Measurements from ENCODE around the gene ZEB2.

The ZEB2 gene

GRCh38 chr2:144437636-144438035 is 82.3 kb downstream of the ZEB2 start:
- in situ Hi-C loops (cut with HindIII; ENCODE audit: low pct_ligation_motif_present, low sequenced_read_pairs) = no loop called here
- Histone ChIP-seq H3K4me3 (ENCODE audit: low read depth, low read length) (no peak overlapping the region), H3K27me3 (replicated peaks) (no peaks in the 10 kb centered on the region), H3K36me3 (replicated peaks) (no peaks in the 10 kb centered on the region), H3K27ac (no peak overlapping the region)
- DNase-seq = no peak
- no peak for TF ChIP-seq CTCF (IDR thresholded peaks at IDR 0.05; ENCODE audit: low read depth, low read length, missing control alignments)

- in situ Hi-C loops (cut with HindIII; ENCODE audit: low pct_ligation_motif_present, low sequenced_read_pairs) = no loop called here
- TF ChIP-seq CTCF (IDR thresholded peaks at IDR 0.05; ENCODE audit: low read depth, low read length, missing control alignments) = no peak
- H3K27ac ChIP-seq = no peak overlapping the region
- DNase-seq = no peak
- H3K4me3 ChIP-seq (ENCODE audit: low read depth, low read length) = no peak overlapping the region
- H3K27me3 ChIP-seq (replicated peaks) = no peaks in the 10 kb centered on the region
- peaks cover 2% of the 10 kb centered on the region for H3K36me3 ChIP-seq (replicated peaks)
These were observed 85.3 kb downstream of the ZEB2 start for GRCh38 chr2:144434425-144435222.

GRCh38 chr2:144432921-144433320 is 87.0 kb downstream of the ZEB2 start:
- Histone ChIP-seq H3K36me3 (replicated peaks) (peaks cover 8% of the 10 kb centered on the region), H3K27ac (no peak overlapping the region), H3K27me3 (replicated peaks) (no peaks in the 10 kb centered on the region), H3K4me3 (ENCODE audit: low read depth, low read length) (no peak overlapping the region)
- in situ Hi-C loops (cut with HindIII; ENCODE audit: low pct_ligation_motif_present, low sequenced_read_pairs) = no loop called here
- no peak for TF ChIP-seq CTCF (IDR thresholded peaks at IDR 0.05; ENCODE audit: low read depth, low read length, missing control alignments)
- DNase-seq = no peak

GRCh38 chr2:144431998-144432397 is 87.9 kb downstream of the ZEB2 start:
- DNase-seq = no peak
- no peak overlapping the region for H3K27ac ChIP-seq
- no peak for TF ChIP-seq CTCF (IDR thresholded peaks at IDR 0.05; ENCODE audit: low read depth, low read length, missing control alignments)
- H3K4me3 ChIP-seq (ENCODE audit: low read depth, low read length) = no peak overlapping the region
- in situ Hi-C loops (cut with HindIII; ENCODE audit: low pct_ligation_motif_present, low sequenced_read_pairs) = no loop called here
- H3K36me3 ChIP-seq (replicated peaks) = peaks cover 8% of the 10 kb centered on the region
- no peaks in the 10 kb centered on the region for H3K27me3 ChIP-seq (replicated peaks)

GRCh38 chr2:144431392-144431783 is 88.5 kb downstream of the ZEB2 start:
- no peak for DNase-seq
- no peaks in the 10 kb centered on the region for H3K27me3 ChIP-seq (replicated peaks)
- no peak for TF ChIP-seq CTCF (IDR thresholded peaks at IDR 0.05; ENCODE audit: low read depth, low read length, missing control alignments)
- no peak overlapping the region for H3K4me3 ChIP-seq (ENCODE audit: low read depth, low read length)
- in situ Hi-C loops (cut with HindIII; ENCODE audit: low pct_ligation_motif_present, low sequenced_read_pairs) = no loop called here
- H3K27ac ChIP-seq = no peak overlapping the region
- H3K36me3 ChIP-seq (replicated peaks) = peaks cover 8% of the 10 kb centered on the region

Data from brain microvascular endothelial cell (primary cell).